Astrocyte (in vitro differentiated cells and primary cell): ENCODE measurements around the gene ATP1B2. TPM values are rescaled to one million over a fixed set of nuclear protein-coding genes. Genes with fewer than 3 reads are reported as not detected.

ENCODE experiments used
- DNase-seq: peaks from one replicate; pipeline ENCODE4 v3.0.0-alpha.2; 2010; ENCODE audit warnings: low read depth
- FAIRE-seq: peaks from 2 replicates; lab custom pipeline; 2011; peaks lifted over from hg19 to GRCh38; lab: Jason Lieb, UNC
- H2AFZ ChIP-seq: 2 replicates; pipeline ENCODE4 v1.6.0; 2012; ENCODE audit warnings: low read depth, low read length, inconsistent platforms
- H3K27ac ChIP-seq: 2 replicates; pipeline ENCODE4 v1.5.1; 2011; ENCODE audit warnings: low read depth, low read length, inconsistent platforms
- H3K27me3 ChIP-seq: 2 replicates; pipeline ENCODE4 v1.6.0; 2011; ENCODE audit warnings: low read length, inconsistent platforms; ENCODE audit not compliant: insufficient read depth
- H3K36me3 ChIP-seq: 2 replicates; pipeline ENCODE4 v1.5.1; 2011; ENCODE audit warnings: low read length, inconsistent platforms; ENCODE audit not compliant: insufficient read depth
- H3K4me1 ChIP-seq: 2 replicates; pipeline ENCODE4 v1.5.1; 2011; ENCODE audit warnings: low read length, inconsistent platforms; ENCODE audit not compliant: insufficient read depth
- H3K4me2 ChIP-seq: 2 replicates; pipeline ENCODE4 v1.6.0; 2012; ENCODE audit warnings: low read length, inconsistent platforms
- H3K4me3 ChIP-seq: 2 replicates; pipeline ENCODE4 v1.5.1; 2011; ENCODE audit warnings: low read depth, mild to moderate bottlenecking, low read length, inconsistent platforms; ENCODE audit not compliant: insufficient read depth
- H3K79me2 ChIP-seq: 2 replicates; pipeline ENCODE4 v1.6.0; 2012; ENCODE audit warnings: mild to moderate bottlenecking, low read length, inconsistent platforms; ENCODE audit not compliant: insufficient read depth
- H3K9ac ChIP-seq: 2 replicates; pipeline ENCODE4 v1.6.0; 2012; ENCODE audit warnings: mild to moderate bottlenecking, low read length, inconsistent platforms
- H3K9me3 ChIP-seq: 2 replicates; pipeline ENCODE4 v1.5.1; 2012; ENCODE audit warnings: low read depth, mild to moderate bottlenecking, low read length, inconsistent platforms; ENCODE audit not compliant: insufficient read depth
- H4K20me1 ChIP-seq: 2 replicates; pipeline ENCODE4 v1.6.0; 2012; ENCODE audit warnings: low read length, inconsistent platforms; ENCODE audit not compliant: insufficient read depth
- H3K27ac Mint-ChIP-seq: one replicate; pipeline ENCODE4 v1.8.0; 2021; ENCODE audit warnings: mild to moderate bottlenecking, mixed read lengths; ENCODE audit not compliant: unreplicated experiment
- H3K27me3 Mint-ChIP-seq: one replicate; pipeline ENCODE4 v1.8.0; 2021; ENCODE audit warnings: low read depth, mixed read lengths; ENCODE audit not compliant: unreplicated experiment
- H3K36me3 Mint-ChIP-seq: one replicate; pipeline ENCODE4 v1.8.0; 2021; ENCODE audit warnings: low read depth, mixed read lengths; ENCODE audit not compliant: unreplicated experiment
- H3K4me1 Mint-ChIP-seq: one replicate; pipeline ENCODE4 v1.8.0; 2021; ENCODE audit warnings: low read depth, mixed read lengths; ENCODE audit not compliant: unreplicated experiment
- H3K4me3 Mint-ChIP-seq: one replicate; pipeline ENCODE4 v1.8.0; 2021; ENCODE audit warnings: mild to moderate bottlenecking, moderate library complexity, mixed read lengths; ENCODE audit not compliant: unreplicated experiment
- H3K9me3 Mint-ChIP-seq: one replicate; pipeline ENCODE4 v1.8.0; 2021; ENCODE audit warnings: mild to moderate bottlenecking, mixed read lengths; ENCODE audit not compliant: unreplicated experiment
- CTCF ChIP-seq: IDR thresholded peaks from 2 replicates; pipeline ENCODE4 v1.5.1; 2011; ENCODE audit warnings: low read depth, mild to moderate bottlenecking, inconsistent platforms, low read length, moderate library complexity; ENCODE audit not compliant: insufficient read depth
- EZH2 ChIP-seq: IDR thresholded peaks from 2 replicates; pipeline ENCODE4 v1.6.1; 2012; ENCODE audit warnings: mild to moderate bottlenecking, low read length, inconsistent platforms; ENCODE audit not compliant: insufficient read depth
- total RNA-seq: library from RNA; stranded (reverse); gene quantifications from 2 replicates; pipeline ENCODE4 v1.2.1, GENCODE V29; 2021

ATP1B2 gene
- total RNA-seq, 1 donor from 2014 or later: 0.89 TPM

- Histone ChIP-seq H2AFZ (peak within 1 kb of the TSS; percentile 85), H3K27ac (peak within 1 kb of the TSS; percentile 99), H3K4me1 (peaks cover 23% of the 10 kb centered on the region), H4K20me1 (peaks cover 32% of the 10 kb centered on the region), H3K36me3 (no peaks in the 10 kb centered on the region), H3K4me2 (peak within 1 kb of the TSS; percentile 92), H3K9ac (peak within 1 kb of the TSS; percentile 99), H3K79me2 (peaks cover 64% of the 10 kb centered on the region), H3K9me3 (no peaks in the 10 kb centered on the region), H3K27me3 (no peaks in the 10 kb centered on the region), H3K4me3 (peak within 1 kb of the TSS; percentile 99)
- peak; percentile 55 for FAIRE-seq
- Mint-ChIP-seq H3K4me1 (peaks cover 6% of the 10 kb centered on the region), H3K36me3 (peaks cover 8% of the 10 kb centered on the region), H3K27me3 (no peaks in the 10 kb centered on the region), H3K9me3 (no peaks in the 10 kb centered on the region), H3K27ac (peak within 1 kb of the TSS; percentile 100), H3K4me3 (peak within 1 kb of the TSS; percentile 95)
- peak; percentile 81 for DNase-seq
- TF ChIP-seq CTCF (no peak), EZH2 (no peak)
Measured at GRCh38 chr17:7687072-7687907, 36.6 kb downstream of the ATP1B2 start, which contains the start of gene TP53. TSS of gene TP53 (minus strand) at chr17:7687490. CDS start at chr17:7676594, 10,896 bp downstream.

- H3K36me3 Mint-ChIP-seq: peaks cover 11% of the 10 kb centered on the region
- Histone ChIP-seq H3K27ac (peak within 1 kb of the TSS; percentile 99), H3K9me3 (no peaks in the 10 kb centered on the region), H3K9ac (peak within 1 kb of the TSS; percentile 99), H3K27me3 (no peaks in the 10 kb centered on the region), H4K20me1 (peaks cover 27% of the 10 kb centered on the region), H3K4me2 (peak within 1 kb of the TSS; percentile 92), H3K79me2 (peaks cover 58% of the 10 kb centered on the region), H2AFZ (peak within 1 kb of the TSS; percentile 77), H3K36me3 (no peaks in the 10 kb centered on the region), H3K4me1 (peaks cover 23% of the 10 kb centered on the region), H3K4me3 (peak within 1 kb of the TSS; percentile 99)
- H3K27me3 Mint-ChIP-seq: no peaks in the 10 kb centered on the region
- TF ChIP-seq CTCF: peak; percentile 96
- TF ChIP-seq EZH2: no peak
- FAIRE-seq (peak; percentile 52), DNase-seq (peak; percentile 97)
- peak within 1 kb of the TSS; percentile 100 for H3K27ac Mint-ChIP-seq
- peak within 1 kb of the TSS; percentile 95 for H3K4me3 Mint-ChIP-seq
- no peaks in the 10 kb centered on the region for H3K9me3 Mint-ChIP-seq
- H3K4me1 Mint-ChIP-seq: peaks cover 6% of the 10 kb centered on the region
Measured at GRCh38 chr17:7687908-7688807, 37.4 kb downstream of the ATP1B2 start, which contains the start of gene WRAP53. TSS of gene WRAP53 (plus strand) at chr17:7688477. CDS start at chr17:7688649, 172 bp downstream.
